Breast epithelium (tissue), 3 donors: ENCODE data around the gene UGT1A3.

Experiments
- POLR2A ChIP-seq: fragments of 450-650 bp; IDR thresholded peaks from one replicate; pipeline ENCODE4 v1.6.1; 2016; ENCODE audit warnings: antibody characterized with exemption, mild to moderate bottlenecking, moderate library complexity
- POLR2AphosphoS5 ChIP-seq, 3 donors: sonication (generic); formaldehyde crosslinking; IDR thresholded peaks; one replicate each; pipeline ENCODE4 v1.6.1; 2017; ENCODE audit warnings: antibody characterized with exemption in 3 of 3
- TF ChIP-seq, protein P1 (sequence below), 3 donors: fragments of 450-650 bp; IDR thresholded peaks; one replicate each; pipeline ENCODE4 v1.5.1; 2016 to 2017; ENCODE audit warnings: antibody characterized with exemption in 3 of 3, mild to moderate bottlenecking in 3 of 3, moderate library complexity in 3 of 3

- TF ChIP-seq, protein P1, sequence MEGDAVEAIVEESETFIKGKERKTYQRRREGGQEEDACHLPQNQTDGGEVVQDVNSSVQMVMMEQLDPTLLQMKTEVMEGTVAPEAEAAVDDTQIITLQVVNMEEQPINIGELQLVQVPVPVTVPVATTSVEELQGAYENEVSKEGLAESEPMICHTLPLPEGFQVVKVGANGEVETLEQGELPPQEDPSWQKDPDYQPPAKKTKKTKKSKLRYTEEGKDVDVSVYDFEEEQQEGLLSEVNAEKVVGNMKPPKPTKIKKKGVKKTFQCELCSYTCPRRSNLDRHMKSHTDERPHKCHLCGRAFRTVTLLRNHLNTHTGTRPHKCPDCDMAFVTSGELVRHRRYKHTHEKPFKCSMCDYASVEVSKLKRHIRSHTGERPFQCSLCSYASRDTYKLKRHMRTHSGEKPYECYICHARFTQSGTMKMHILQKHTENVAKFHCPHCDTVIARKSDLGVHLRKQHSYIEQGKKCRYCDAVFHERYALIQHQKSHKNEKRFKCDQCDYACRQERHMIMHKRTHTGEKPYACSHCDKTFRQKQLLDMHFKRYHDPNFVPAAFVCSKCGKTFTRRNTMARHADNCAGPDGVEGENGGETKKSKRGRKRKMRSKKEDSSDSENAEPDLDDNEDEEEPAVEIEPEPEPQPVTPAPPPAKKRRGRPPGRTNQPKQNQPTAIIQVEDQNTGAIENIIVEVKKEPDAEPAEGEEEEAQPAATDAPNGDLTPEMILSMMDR (IDR thresholded peaks at IDR 0.05), result no peak
- no peak for TF ChIP-seq POLR2A
- TF ChIP-seq POLR2AphosphoS5 (IDR thresholded peaks at IDR 0.05), result no peak
Measured at GRCh38 chr2:233764264-233764663, 35.4 kb downstream of the UGT1A3 start.
